Activated CD8-positive, alpha-beta T cell treated with anti-CD3 and anti-CD28 coated beads, Interleukin-2, amount 10 ng/mL, durations not matched to agents 7 days and 5 days (primary cell): ENCODE data around the gene GTF2IRD1. TPM values are rescaled to one million over a fixed set of nuclear protein-coding genes. Genes with fewer than 3 reads are reported as not detected.
A peak's percentile ranks its signal among the peaks of the same experiment; 100 is the strongest.

Experiments
- ATAC-seq: fragments of 150-1000 bp; cut with Tn5 transposase; one replicate; pipeline ENCODE4 v1.10.0; 2021; ENCODE audit warnings: moderate library complexity
- CTCF ChIA-PET: fragments of 350-600 bp; sonication (Branson Sonifier 250); formaldehyde crosslinking; loops from one replicate; lab custom pipeline; 2021; ENCODE audit warnings: antibody characterized with exemption; lab: Charles Lee
- POLR2A ChIA-PET: fragments of 350-600 bp; sonication (Branson Sonifier 250); formaldehyde crosslinking; loops from one replicate; lab custom pipeline; 2021; ENCODE audit warnings: antibody characterized with exemption; lab: Charles Lee
- DNase-seq: peaks from one replicate; pipeline ENCODE4 v3.0.0-alpha.2; 2020
- H3K27ac Mint-ChIP-seq: one replicate; pipeline ENCODE4 v1.8.0; 2021; ENCODE audit warnings: mild to moderate bottlenecking, mixed read lengths
- H3K27me3 Mint-ChIP-seq: one replicate; pipeline ENCODE4 v1.8.0; 2021; ENCODE audit warnings: low read depth, mixed read lengths
- H3K36me3 Mint-ChIP-seq: one replicate; pipeline ENCODE4 v1.8.0; 2021; ENCODE audit warnings: low read depth, mixed read lengths
- H3K4me1 Mint-ChIP-seq: one replicate; pipeline ENCODE4 v1.8.0; 2021; ENCODE audit warnings: low read depth, mixed read lengths
- H3K4me3 Mint-ChIP-seq: one replicate; pipeline ENCODE4 v1.8.0; 2021; ENCODE audit warnings: mild to moderate bottlenecking, mixed read lengths
- H3K9me3 Mint-ChIP-seq: one replicate; pipeline ENCODE4 v1.8.0; 2022; ENCODE audit warnings: mixed read lengths; ENCODE audit not compliant: insufficient read depth
- total RNA-seq, 2 experiments: library from RNA; stranded (reverse); gene quantifications; one replicate each; pipeline ENCODE4 v1.2.3, GENCODE V29; 2021

Gene GTF2IRD1
- total RNA-seq, 2 experiments from 2014 or later, result not detected

GRCh38 chr7:74606101-74606908 is 152.6 kb downstream of the GTF2IRD1 start:
- peak overlapping the region; percentile 38 for H3K4me3 Mint-ChIP-seq
- H3K4me1 Mint-ChIP-seq, result peaks cover 14% of the 10 kb centered on the region
- POLR2A ChIA-PET, result no interaction called here
- H3K9me3 Mint-ChIP-seq, result no peaks in the 10 kb centered on the region
- no peaks in the 10 kb centered on the region for H3K36me3 Mint-ChIP-seq
- CTCF ChIA-PET, result interaction anchor here (0.7 kb wide), 1 partner anchor 19 kb away, joined by 3 read pairs; no protein-coding TSS in a partner anchor
- peaks cover 7% of the 10 kb centered on the region for H3K27me3 Mint-ChIP-seq
- H3K27ac Mint-ChIP-seq, result no peak overlapping the region
- DNase-seq (peak; percentile 44), ATAC-seq (peak; percentile 88)

- ChIA-PET POLR2A (interaction anchor here (0.6 kb wide), 1 partner anchor 733 kb away, joined by 3 read pairs; no protein-coding TSS in a partner anchor), CTCF (no interaction called here)
- peaks cover 7% of the 10 kb centered on the region for H3K27me3 Mint-ChIP-seq
- peaks cover 14% of the 10 kb centered on the region for H3K4me1 Mint-ChIP-seq
- H3K4me3 Mint-ChIP-seq, result peak overlapping the region; percentile 38
- no peaks in the 10 kb centered on the region for H3K36me3 Mint-ChIP-seq
- no peak overlapping the region for H3K27ac Mint-ChIP-seq
- no peaks in the 10 kb centered on the region for H3K9me3 Mint-ChIP-seq
- ATAC-seq (peak; percentile 24), DNase-seq (no peak)
Observed at GRCh38 chr7:74606909-74607510, 153.3 kb downstream of the GTF2IRD1 start.

GRCh38 chr7:74612015-74612829 is 158.5 kb downstream of the GTF2IRD1 start:
- Mint-ChIP-seq H3K9me3 (no peaks in the 10 kb centered on the region), H3K4me3 (no peak overlapping the region), H3K27ac (no peak overlapping the region), H3K36me3 (no peaks in the 10 kb centered on the region), H3K27me3 (peaks cover 9% of the 10 kb centered on the region), H3K4me1 (peaks cover 15% of the 10 kb centered on the region)
- CTCF ChIA-PET, result interaction anchor here (0.9 to 1.3 kb wide), 2 partner anchors 11 to 211 kb away, joined by 3 read pairs; no protein-coding TSS in a partner anchor
- DNase-seq, result no peak
- POLR2A ChIA-PET, result no interaction called here
- ATAC-seq, result no peak

- no peaks in the 10 kb centered on the region for H3K36me3 Mint-ChIP-seq
- CTCF ChIA-PET, result interaction anchor here (1.1 kb wide), 1 partner anchor 50 kb away, joined by 3 read pairs; no protein-coding TSS in a partner anchor
- H3K4me1 Mint-ChIP-seq, result peaks cover 24% of the 10 kb centered on the region
- no peaks in the 10 kb centered on the region for H3K9me3 Mint-ChIP-seq
- H3K4me3 Mint-ChIP-seq, result no peak overlapping the region
- no peak for DNase-seq
- H3K27ac Mint-ChIP-seq, result no peak overlapping the region
- peak; percentile 29 for ATAC-seq
- POLR2A ChIA-PET, result no interaction called here
- H3K27me3 Mint-ChIP-seq, result peaks cover 6% of the 10 kb centered on the region
Observed at GRCh38 chr7:74615933-74616780, 162.5 kb downstream of the GTF2IRD1 start.

- Mint-ChIP-seq H3K27ac (peak overlapping the region; percentile 86), H3K4me1 (peaks cover 24% of the 10 kb centered on the region), H3K4me3 (peak overlapping the region; percentile 27), H3K27me3 (peaks cover 4% of the 10 kb centered on the region), H3K9me3 (no peaks in the 10 kb centered on the region), H3K36me3 (no peaks in the 10 kb centered on the region)
- no peak for DNase-seq
- ChIA-PET POLR2A (interaction anchor here (0.6 kb wide), 1 partner anchor 274 kb away, joined by 3 read pairs; no protein-coding TSS in a partner anchor), CTCF (no interaction called here)
- peak; percentile 50 for ATAC-seq
Observed at GRCh38 chr7:74617180-74617744, 163.6 kb downstream of the GTF2IRD1 start.

- ATAC-seq (no peak), DNase-seq (no peak)
- Mint-ChIP-seq H3K27ac (no peak overlapping the region), H3K9me3 (no peaks in the 10 kb centered on the region), H3K4me1 (peaks cover 24% of the 10 kb centered on the region), H3K36me3 (no peaks in the 10 kb centered on the region), H3K27me3 (no peaks in the 10 kb centered on the region), H3K4me3 (no peak overlapping the region)
- ChIA-PET CTCF (no interaction called here), POLR2A (no interaction called here)
Observed at GRCh38 chr7:74619235-74619860, 165.6 kb downstream of the GTF2IRD1 start.

GRCh38 chr7:74622228-74622749 is 168.6 kb downstream of the GTF2IRD1 start:
- POLR2A ChIA-PET, result no interaction called here
- Mint-ChIP-seq H3K4me1 (peaks cover 10% of the 10 kb centered on the region), H3K36me3 (no peaks in the 10 kb centered on the region), H3K27me3 (no peaks in the 10 kb centered on the region), H3K4me3 (no peak overlapping the region), H3K27ac (no peak overlapping the region), H3K9me3 (no peaks in the 10 kb centered on the region)
- ATAC-seq (no peak), DNase-seq (no peak)
- CTCF ChIA-PET, result no interaction called here

GRCh38 chr7:74623135-74623534 is 169.4 kb downstream of the GTF2IRD1 start:
- H3K9me3 Mint-ChIP-seq, result no peaks in the 10 kb centered on the region
- DNase-seq (no peak), ATAC-seq (no peak)
- no peaks in the 10 kb centered on the region for H3K36me3 Mint-ChIP-seq
- peaks cover 6% of the 10 kb centered on the region for H3K4me1 Mint-ChIP-seq
- POLR2A ChIA-PET, result no interaction called here
- H3K27me3 Mint-ChIP-seq, result no peaks in the 10 kb centered on the region
- H3K4me3 Mint-ChIP-seq, result no peak overlapping the region
- CTCF ChIA-PET, result no interaction called here
- H3K27ac Mint-ChIP-seq, result no peak overlapping the region

- Mint-ChIP-seq H3K36me3 (no peaks in the 10 kb centered on the region), H3K9me3 (no peaks in the 10 kb centered on the region), H3K4me1 (peaks cover 5% of the 10 kb centered on the region), H3K27me3 (no peaks in the 10 kb centered on the region), H3K4me3 (no peak overlapping the region), H3K27ac (no peak overlapping the region)
- ATAC-seq (no peak), DNase-seq (no peak)
- ChIA-PET CTCF (no interaction called here), POLR2A (interaction anchor here (0.6 kb wide), 1 partner anchor 740 kb away, joined by 3 read pairs; no protein-coding TSS in a partner anchor)
Observed at GRCh38 chr7:74625446-74625845, 171.7 kb downstream of the GTF2IRD1 start.

GRCh38 chr7:74627661-74628411 is 174.1 kb downstream of the GTF2IRD1 start:
- Mint-ChIP-seq H3K27me3 (no peaks in the 10 kb centered on the region), H3K27ac (no peak overlapping the region), H3K36me3 (no peaks in the 10 kb centered on the region), H3K9me3 (no peaks in the 10 kb centered on the region), H3K4me3 (no peak overlapping the region), H3K4me1 (peaks cover 5% of the 10 kb centered on the region)
- no peak for ATAC-seq
- DNase-seq, result no peak
- CTCF ChIA-PET, result no interaction called here
- POLR2A ChIA-PET, result no interaction called here
